GM21367 (cell line): ENCODE data around the gene AMT.

Source experiments
- ATAC-seq: cut with Tn5 transposase; IDR thresholded peaks from one replicate; pipeline ENCODE4 v1.9.1; 2021; ENCODE audit not compliant: unreplicated experiment

AMT gene

DNA sequence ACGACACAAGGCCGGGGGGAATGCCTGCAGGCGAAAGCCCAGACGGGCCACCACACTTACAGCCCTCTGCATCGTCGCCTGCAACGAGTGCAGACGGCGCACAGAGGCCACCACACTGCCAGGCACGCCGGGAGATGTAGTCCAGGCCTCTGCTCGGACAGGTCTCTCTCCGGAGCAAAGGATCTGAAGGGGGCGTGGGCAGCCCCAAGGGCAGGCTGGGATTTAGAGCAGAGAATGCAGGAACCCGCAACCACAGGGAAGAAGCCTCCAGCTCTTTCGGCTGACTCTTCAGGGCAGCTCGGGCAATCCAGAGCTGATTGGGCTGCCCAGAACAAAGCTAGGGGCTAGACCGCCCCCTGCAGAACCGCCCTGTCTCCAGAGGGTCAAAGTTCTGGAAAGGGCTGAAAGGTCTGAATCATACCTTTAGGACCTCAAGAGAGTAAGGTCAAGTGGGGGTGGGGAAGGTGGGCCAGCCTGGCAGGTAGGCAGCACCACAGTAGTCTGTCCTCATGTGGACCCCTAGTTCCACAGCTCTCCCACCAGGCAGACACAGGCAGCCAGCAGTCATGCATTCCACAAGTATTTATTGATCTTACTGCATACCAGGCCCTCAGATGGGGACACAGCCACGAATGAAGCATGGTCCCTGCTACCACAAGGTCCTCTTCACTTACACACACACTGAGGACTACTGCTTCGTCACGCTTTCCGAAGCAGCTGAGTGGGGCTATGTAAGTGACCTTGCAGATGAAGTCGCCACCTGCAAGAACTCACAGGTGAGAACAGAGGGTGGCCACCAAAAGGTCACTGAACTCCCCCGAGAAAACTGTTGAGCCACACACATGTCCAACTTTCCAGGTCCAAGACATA, at the start of gene AMT:
Gene AMT (minus strand): TSS at position 95 of the 870 bp plus-strand sequence. CDS start 23 bp downstream, at position 72.
- ATAC-seq = no peak

GRCh38 chr3:49470714-49471420, 48.6 kb upstream of the AMT start:
- no peak for ATAC-seq

- peak; percentile 68 for ATAC-seq
Measured at GRCh38 chr3:49469936-49470713, 47.9 kb upstream of the AMT start, which contains the start of gene DAG1. DAG1 (plus strand) TSS chr3:49470267; CDS start chr3:49510535, 40,268 bp downstream.

GRCh38 chr3:49469037-49469935, 47.0 kb upstream of the AMT start:
- no peak for ATAC-seq

- ATAC-seq = no peak
Measured at GRCh38 chr3:49466085-49466484, 43.8 kb upstream of the AMT start.

- ATAC-seq = no peak
Measured at GRCh38 chr3:49465270-49466034, 43.2 kb upstream of the AMT start.

DNA sequence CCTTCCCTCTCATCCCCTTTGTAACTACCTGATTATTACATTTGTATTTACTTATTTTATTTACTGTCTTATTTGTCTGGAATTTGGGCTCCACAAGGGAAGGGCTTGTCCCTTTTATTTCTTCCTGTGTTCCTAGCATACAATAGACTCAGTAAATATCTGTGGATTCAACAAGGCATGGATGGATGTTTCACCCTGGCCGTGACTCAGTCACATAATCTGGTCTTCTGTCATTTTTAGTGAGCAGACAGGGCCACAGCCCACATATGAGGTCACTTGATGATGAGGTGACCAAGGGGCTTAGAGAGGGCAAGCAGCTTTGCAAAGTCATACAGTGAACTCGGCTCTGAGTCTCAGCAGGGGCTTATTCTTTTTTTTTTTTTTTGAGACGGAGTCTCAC, 39.9 kb upstream of the AMT start:
- ATAC-seq = no peak

- ATAC-seq = no peak
Measured at GRCh38 chr3:49461443-49462171, 39.3 kb upstream of the AMT start.

- ATAC-seq = no peak
Measured at GRCh38 chr3:49460956-49461355, 38.7 kb upstream of the AMT start.

GRCh38 chr3:49460188-49460890, 38.1 kb upstream of the AMT start:
- no peak for ATAC-seq

DNA sequence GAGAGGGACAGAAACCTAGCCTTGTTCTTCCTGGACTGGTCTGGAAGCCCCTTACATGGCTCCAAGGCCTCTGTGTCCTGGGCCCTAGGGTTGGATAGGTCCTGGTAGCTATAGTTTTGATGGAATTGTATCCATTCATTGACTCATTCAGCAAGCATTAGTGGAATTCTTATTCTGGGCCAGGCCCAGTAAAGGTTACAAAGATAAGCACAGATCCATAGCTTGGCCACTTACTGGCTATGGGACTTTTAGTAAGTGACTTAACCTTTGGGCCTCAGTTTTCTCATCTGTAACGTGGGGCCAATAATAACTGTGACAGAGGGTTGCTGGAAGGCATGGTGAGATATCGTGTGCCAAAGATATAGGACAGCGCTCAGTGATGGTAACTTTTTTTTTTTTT, 34.2 kb upstream of the AMT start:
- no peak for ATAC-seq

GRCh38 chr3:49454898-49455681, 32.8 kb upstream of the AMT start:
- ATAC-seq = no peak

- no peak for ATAC-seq
Measured at GRCh38 chr3:49454458-49454857, 32.2 kb upstream of the AMT start.

- ATAC-seq = no peak
Measured at GRCh38 chr3:49453621-49454020, 31.3 kb upstream of the AMT start.

GRCh38 chr3:49445391-49445790, 23.1 kb upstream of the AMT start:
- ATAC-seq = no peak

DNA sequence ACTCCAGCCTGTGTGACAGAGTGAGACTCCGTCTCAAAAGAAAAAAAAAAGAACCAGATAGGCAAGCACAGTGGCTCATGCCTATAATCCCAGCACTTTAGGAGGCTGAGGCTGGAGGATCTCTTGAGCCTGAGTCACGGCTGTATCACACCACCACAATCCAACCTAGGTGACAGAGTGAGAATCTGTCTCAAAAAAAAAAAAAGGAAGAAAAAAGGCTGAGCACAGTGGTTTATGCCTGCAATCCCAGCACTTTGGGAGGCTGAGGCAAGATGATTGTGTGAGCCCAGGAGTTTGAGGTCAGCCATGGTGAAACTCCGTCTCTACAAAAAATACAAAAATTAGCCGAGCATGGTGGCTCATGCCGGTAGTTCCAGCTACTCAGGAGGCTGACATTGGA, 12.5 kb upstream of the AMT start:
- no peak for ATAC-seq

- no peak for ATAC-seq
Measured at GRCh38 chr3:49428752-49429080, 6.4 kb upstream of the AMT start.

DNA sequence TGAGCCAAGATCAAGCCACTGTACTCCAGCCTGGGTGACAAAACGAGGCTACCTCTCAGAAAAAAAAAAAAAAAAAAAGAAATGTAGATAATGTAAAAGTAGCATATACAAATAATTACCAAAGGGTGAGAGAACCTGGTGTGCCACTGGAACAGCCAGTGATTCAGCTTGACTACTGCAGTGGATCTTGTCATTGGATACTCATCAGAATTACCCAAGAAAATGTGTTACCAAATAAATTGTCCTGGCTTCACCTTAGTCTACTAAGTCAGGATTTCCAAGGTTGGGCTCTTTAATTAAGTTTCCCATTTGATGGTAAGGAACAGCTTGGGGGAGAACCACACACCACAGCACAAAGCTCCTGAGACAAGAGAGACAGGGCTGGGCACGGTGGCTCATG, 5.3 kb upstream of the AMT start:
- no peak for ATAC-seq
